GM12878 (cell line): Measurements from ENCODE around the gene CD151. TPM values are rescaled to one million over a fixed set of nuclear protein-coding genes. Genes with fewer than 3 reads are reported as not detected.

Experiments used
- ATAC-seq: fragments of 200-7000 bp; cut with Tn5 transposase; 3 replicates; pipeline ENCODE4 v1.9.1; 2020; ENCODE audit warnings: mild to moderate bottlenecking, moderate library complexity
- BruUV-seq: library from RNA; stranded (reverse); fragments of 400-500 nt; replicated peaks from 2 replicates; lab custom pipeline; 2021; lab: Mats Ljungman, UMichigan
- CTCF ChIA-PET: fragments of 300-600 bp; sonication (Branson Sonifier 250); formaldehyde crosslinking; extraction: SDS; loops from one replicate; lab custom pipeline; 2021; ENCODE audit warnings: inconsistent platforms; lab: Yijun Ruan, JAX
- POLR2A ChIA-PET: fragments of 350-600 bp; formaldehyde crosslinking; extraction: SDS; loops from one replicate; lab custom pipeline; 2021; ENCODE audit warnings: inconsistent platforms; lab: Charles Lee
- RAD21 ChIA-PET: fragments of 300-600 bp; sonication (Branson Sonifier 250); formaldehyde crosslinking; loops from one replicate; lab custom pipeline; 2023; ENCODE audit warnings: antibody characterized with exemption; ENCODE audit not compliant: unreplicated experiment; lab: Charles Lee
- SMC1A ChIA-PET: fragments of 300-600 bp; sonication (Branson Sonifier 250); formaldehyde crosslinking; loops from one replicate; lab custom pipeline; 2023; ENCODE audit not compliant: unreplicated experiment, uncharacterized antibody; lab: Charles Lee
- DNase-seq: peaks from one replicate; pipeline ENCODE4 v3.0.0-alpha.2; 2011; ENCODE audit warnings: low read depth, low spot score
- FAIRE-seq: peaks from 3 replicates; lab custom pipeline; 2011; peaks lifted over from hg19 to GRCh38; lab: Jason Lieb, UNC
- H2AFZ ChIP-seq: 2 replicates; pipeline ENCODE4 v1.6.0; 2011; ENCODE audit warnings: low read depth, low read length, control low read depth; ENCODE audit not compliant: control insufficient read depth
- H3K27ac ChIP-seq: 2 replicates; pipeline ENCODE4 v1.5.1; 2011; ENCODE audit warnings: control low read depth; ENCODE audit not compliant: control insufficient read depth, insufficient read depth
- H3K27me3 ChIP-seq, 2 experiments: replicated peaks in 1 of 2; 2 replicates each; pipeline versions ENCODE4 v1.6.0 to v1.6.1; 2011; ENCODE audit warnings: low read length in 1 of 2; ENCODE audit not compliant: control insufficient read depth in 2 of 2, insufficient read depth in 2 of 2
- H3K36me3 ChIP-seq, 2 experiments: 2 replicates each; pipeline ENCODE4 v1.5.1; 2011; ENCODE audit warnings: low read length in 1 of 2; ENCODE audit not compliant: control insufficient read depth in 2 of 2, insufficient read depth in 2 of 2
- H3K4me1 ChIP-seq: 2 replicates; pipeline ENCODE4 v1.6.1; 2011; ENCODE audit warnings: mild to moderate bottlenecking, low read length, moderate library complexity, mixed read lengths; ENCODE audit not compliant: control insufficient read depth, insufficient read depth
- H3K4me2 ChIP-seq: 2 replicates; pipeline ENCODE4 v1.6.0; 2011; ENCODE audit warnings: control low read depth; ENCODE audit not compliant: control insufficient read depth, insufficient read depth
- H3K4me3 ChIP-seq: fragments of 200-600 bp; sonication (generic); 2 replicates; pipeline ENCODE4 v1.5.1; 2016
- H3K79me2 ChIP-seq: 2 replicates; pipeline ENCODE4 v1.6.0; 2011; ENCODE audit warnings: low read length; ENCODE audit not compliant: control insufficient read depth, insufficient read depth
- H3K9ac ChIP-seq: 2 replicates; pipeline ENCODE4 v1.8.0; 2011; ENCODE audit warnings: low read length, control low read depth, mixed read lengths; ENCODE audit not compliant: control insufficient read depth, insufficient read depth
- H3K9me3 ChIP-seq: replicated peaks from 3 replicates; pipeline ENCODE4 v1.5.1; 2011; ENCODE audit warnings: mild to moderate bottlenecking, low read length; ENCODE audit not compliant: control insufficient read depth, insufficient read depth
- H4K20me1 ChIP-seq: 2 replicates; pipeline ENCODE4 v1.6.0; 2011; ENCODE audit not compliant: control insufficient read depth, insufficient read depth
- CHD2 ChIP-seq: IDR thresholded peaks from 2 replicates; pipeline ENCODE4 v1.6.1; 2011; ENCODE audit warnings: low read depth, low read length, improper control_type of control experiment, borderline replicate concordance
- E2F4 ChIP-seq: IDR thresholded peaks from 2 replicates; pipeline ENCODE4 v1.6.1; 2012; ENCODE audit warnings: low read depth, low read length, improper control_type of control experiment
- GABPA ChIP-seq: IDR thresholded peaks from 2 replicates; pipeline ENCODE4 v1.6.1; 2014; ENCODE audit warnings: antibody characterized with exemption, low read depth, mild to moderate bottlenecking, inconsistent platforms
- WGBS: methylation state at CpG from one replicate; pipeline ENCODE4 v1.1.6; 2016; ENCODE audit warnings: low lambda C conversion rate; ENCODE audit not compliant: insufficient replicate concordance, insufficient coverage; ENCODE audit errors: missing lambda C conversion rate; 5-methylcytosine and 5-hydroxymethylcytosine counted together
- in situ Hi-C: fragments of 300-500 bp; cut with MboI; formaldehyde crosslinking; loops from 9 replicates; pipeline ENCODE4 v1.14.3; 2018; ENCODE audit warnings: mixed read lengths
- intact Hi-C: fragments of 100-400 bp; cut with micrococcal nuclease; formaldehyde crosslinking; loops from one replicate; pipeline ENCODE4 v1.14.2; 2022; ENCODE audit not compliant: unreplicated experiment
- polyA plus RNA-seq, 11 experiments: library from polyadenylated mRNA; depleted of rRNA in 4 of 11; unstranded in 6 of 11; stranded (reverse) in 5 of 11; fragments of >200 nt; fragmentation: Nextera tagmentation in 4 of 11; fragmentation: Illumina TruSeq in 1 of 11; extraction: Ambion mirVana in 4 of 11; extraction: Trizol in 1 of 11; gene quantifications; 1 replicate in 1 of 11; 2 replicates in 10 of 11; pipeline versions ENCODE4 v1.2.1 to v1.2.3, GENCODE V29; 2011 to 2016; ENCODE audit warnings: inconsistent platforms in 2 of 11, missing spikeins in 2 of 11, low read depth in 1 of 11
- total RNA-seq, 4 experiments: library from RNA; depleted of rRNA in 3 of 4; stranded (reverse); fragments of >200 nt in 3 of 4; fragmentation: Illumina TruSeq in 1 of 4; extraction: Trizol in 1 of 4; gene quantifications; 2 replicates each; pipeline versions ENCODE4 v1.2.1 to v1.2.3, GENCODE V29; 2013 to 2021
- TF ChIP-seq, protein P1 (sequence below): fragments of 450-650 bp; IDR thresholded peaks from 2 replicates; pipeline ENCODE4 v1.6.1; 2016; ENCODE audit warnings: mild to moderate bottlenecking, moderate library complexity, borderline replicate concordance

Gene CD151
- total and polyA plus RNA-seq, 10 of the 15 experiments (the other 5 are each of a cell fraction or from before 2014, with no cell fraction given), result 0.52 to 41.7 (median 14.7) TPM

GRCh38 chr11:820655-821511 is 11.9 kb upstream of the CD151 start:
- H3K79me2 ChIP-seq, result peaks cover 5% of the 10 kb centered on the region
- BruUV-seq, result no TSS peak
- peak overlapping the region; percentile 82 for H3K9ac ChIP-seq
- intact Hi-C loops, result no loop called here
- ChIA-PET CTCF (no interaction called here), RAD21 (interaction anchor here (1.9 kb wide), 1 partner anchor 12 kb away, joined by 13 read pairs; the partner anchor contains the start of gene RPLP2), POLR2A (interaction anchor here (1.8 to 4.3 kb wide), 5 partner anchors 8 to 23 kb away, joined by 9 to 33 read pairs (median 18); partner anchors contain the start of genes CRACR2B, PIDD1, RPLP2 and TSPAN4), SMC1A (interaction anchor here (1.9 kb wide), 1 partner anchor 22 kb away, joined by 5 read pairs; the partner anchor contains the start of genes POLR2L and TSPAN4)
- no peaks in the 10 kb centered on the region for H3K9me3 ChIP-seq
- no peaks in the 10 kb centered on the region; the same call in 1 of the 2 replicates for H4K20me1 ChIP-seq
- 0 out of 2 replicates have a peak overlapping the region, but pooled peaks have one; percentile 73 for H3K27ac ChIP-seq
- H3K27me3 ChIP-seq, result no peaks in the 10 kb centered on the region
- H3K4me2 ChIP-seq, result peak overlapping the region; percentile 90
- FAIRE-seq, result no peak
- WGBS, result 63% methylated on average over 11 of the region's 11 CpGs
- no peak for DNase-seq
- no peaks in the 10 kb centered on the region; the same call in 1 of the 2 replicates for H3K4me1 ChIP-seq
- TF ChIP-seq E2F4 (no peak), GABPA (no peak), CHD2 (no peak)
- TF ChIP-seq, protein P1, sequence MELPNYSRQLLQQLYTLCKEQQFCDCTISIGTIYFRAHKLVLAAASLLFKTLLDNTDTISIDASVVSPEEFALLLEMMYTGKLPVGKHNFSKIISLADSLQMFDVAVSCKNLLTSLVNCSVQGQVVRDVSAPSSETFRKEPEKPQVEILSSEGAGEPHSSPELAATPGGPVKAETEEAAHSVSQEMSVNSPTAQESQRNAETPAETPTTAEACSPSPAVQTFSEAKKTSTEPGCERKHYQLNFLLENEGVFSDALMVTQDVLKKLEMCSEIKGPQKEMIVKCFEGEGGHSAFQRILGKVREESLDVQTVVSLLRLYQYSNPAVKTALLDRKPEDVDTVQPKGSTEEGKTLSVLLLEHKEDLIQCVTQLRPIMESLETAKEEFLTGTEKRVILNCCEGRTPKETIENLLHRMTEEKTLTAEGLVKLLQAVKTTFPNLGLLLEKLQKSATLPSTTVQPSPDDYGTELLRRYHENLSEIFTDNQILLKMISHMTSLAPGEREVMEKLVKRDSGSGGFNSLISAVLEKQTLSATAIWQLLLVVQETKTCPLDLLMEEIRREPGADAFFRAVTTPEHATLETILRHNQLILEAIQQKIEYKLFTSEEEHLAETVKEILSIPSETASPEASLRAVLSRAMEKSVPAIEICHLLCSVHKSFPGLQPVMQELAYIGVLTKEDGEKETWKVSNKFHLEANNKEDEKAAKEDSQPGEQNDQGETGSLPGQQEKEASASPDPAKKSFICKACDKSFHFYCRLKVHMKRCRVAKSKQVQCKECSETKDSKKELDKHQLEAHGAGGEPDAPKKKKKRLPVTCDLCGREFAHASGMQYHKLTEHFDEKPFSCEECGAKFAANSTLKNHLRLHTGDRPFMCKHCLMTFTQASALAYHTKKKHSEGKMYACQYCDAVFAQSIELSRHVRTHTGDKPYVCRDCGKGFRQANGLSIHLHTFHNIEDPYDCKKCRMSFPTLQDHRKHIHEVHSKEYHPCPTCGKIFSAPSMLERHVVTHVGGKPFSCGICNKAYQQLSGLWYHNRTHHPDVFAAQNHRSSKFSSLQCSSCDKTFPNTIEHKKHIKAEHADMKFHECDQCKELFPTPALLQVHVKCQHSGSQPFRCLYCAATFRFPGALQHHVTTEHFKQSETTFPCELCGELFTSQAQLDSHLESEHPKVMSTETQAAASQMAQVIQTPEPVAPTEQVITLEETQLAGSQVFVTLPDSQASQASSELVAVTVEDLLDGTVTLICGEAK, result no peak
- peak overlapping the region; percentile 82 for H3K4me3 ChIP-seq
- in situ Hi-C loops, result loop anchor here (25.0 kb wide), 1 partner anchor 1566 kb away; the partner anchor contains the start of gene CD81
- peaks cover 0 to 2% of the 10 kb centered on the region in 2 experiments; a peak in 3 of 4 replicates for H3K36me3 ChIP-seq
- no peak overlapping the region for H2AFZ ChIP-seq
- no peak for ATAC-seq
